Subcutaneous adipose tissue (tissue), 4 donors: Measurements from ENCODE around the gene LRRK1. TPM values are rescaled to one million over a fixed set of nuclear protein-coding genes. Genes with fewer than 3 reads are reported as not detected.

Experiments
- total RNA-seq, 4 donors: library from RNA; depleted of rRNA; stranded (reverse); fragments of >200 nt; gene quantifications; one replicate each; pipeline ENCODE4 v1.1.0, GENCODE V29; 2016
- TF ChIP-seq, protein P1 (sequence below): fragments of 450-650 bp; IDR thresholded peaks from one replicate; pipeline ENCODE4 v1.5.1; 2016; ENCODE audit warnings: low read depth, mild to moderate bottlenecking, control low read depth, antibody characterized with exemption, moderate library complexity

LRRK1 gene
- total RNA-seq, 4 donors from 2014 or later: 9.6 to 21.6 (median 17.3) TPM

DNA sequence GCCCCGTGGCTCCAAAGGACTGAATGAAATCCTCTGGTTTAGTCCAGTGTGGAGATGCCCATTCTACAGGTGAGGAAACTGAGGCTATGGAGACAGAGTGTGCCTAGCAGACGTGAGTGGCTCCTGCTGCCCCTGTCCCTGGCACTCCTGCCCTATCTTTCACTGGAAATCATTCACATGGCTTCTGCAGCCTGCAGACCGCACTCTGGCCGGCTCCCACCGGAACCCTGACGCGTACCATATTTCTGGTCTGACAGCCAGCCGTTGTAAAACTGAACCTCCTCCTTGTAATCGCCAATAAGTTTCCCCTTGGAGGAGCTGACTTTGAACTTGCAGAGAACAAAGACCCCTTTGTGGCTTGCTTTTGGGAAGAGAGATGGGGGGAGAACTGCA lies 196.2 kb downstream of the LRRK1 start:
- TF ChIP-seq, protein P1, sequence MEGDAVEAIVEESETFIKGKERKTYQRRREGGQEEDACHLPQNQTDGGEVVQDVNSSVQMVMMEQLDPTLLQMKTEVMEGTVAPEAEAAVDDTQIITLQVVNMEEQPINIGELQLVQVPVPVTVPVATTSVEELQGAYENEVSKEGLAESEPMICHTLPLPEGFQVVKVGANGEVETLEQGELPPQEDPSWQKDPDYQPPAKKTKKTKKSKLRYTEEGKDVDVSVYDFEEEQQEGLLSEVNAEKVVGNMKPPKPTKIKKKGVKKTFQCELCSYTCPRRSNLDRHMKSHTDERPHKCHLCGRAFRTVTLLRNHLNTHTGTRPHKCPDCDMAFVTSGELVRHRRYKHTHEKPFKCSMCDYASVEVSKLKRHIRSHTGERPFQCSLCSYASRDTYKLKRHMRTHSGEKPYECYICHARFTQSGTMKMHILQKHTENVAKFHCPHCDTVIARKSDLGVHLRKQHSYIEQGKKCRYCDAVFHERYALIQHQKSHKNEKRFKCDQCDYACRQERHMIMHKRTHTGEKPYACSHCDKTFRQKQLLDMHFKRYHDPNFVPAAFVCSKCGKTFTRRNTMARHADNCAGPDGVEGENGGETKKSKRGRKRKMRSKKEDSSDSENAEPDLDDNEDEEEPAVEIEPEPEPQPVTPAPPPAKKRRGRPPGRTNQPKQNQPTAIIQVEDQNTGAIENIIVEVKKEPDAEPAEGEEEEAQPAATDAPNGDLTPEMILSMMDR: no peak

DNA sequence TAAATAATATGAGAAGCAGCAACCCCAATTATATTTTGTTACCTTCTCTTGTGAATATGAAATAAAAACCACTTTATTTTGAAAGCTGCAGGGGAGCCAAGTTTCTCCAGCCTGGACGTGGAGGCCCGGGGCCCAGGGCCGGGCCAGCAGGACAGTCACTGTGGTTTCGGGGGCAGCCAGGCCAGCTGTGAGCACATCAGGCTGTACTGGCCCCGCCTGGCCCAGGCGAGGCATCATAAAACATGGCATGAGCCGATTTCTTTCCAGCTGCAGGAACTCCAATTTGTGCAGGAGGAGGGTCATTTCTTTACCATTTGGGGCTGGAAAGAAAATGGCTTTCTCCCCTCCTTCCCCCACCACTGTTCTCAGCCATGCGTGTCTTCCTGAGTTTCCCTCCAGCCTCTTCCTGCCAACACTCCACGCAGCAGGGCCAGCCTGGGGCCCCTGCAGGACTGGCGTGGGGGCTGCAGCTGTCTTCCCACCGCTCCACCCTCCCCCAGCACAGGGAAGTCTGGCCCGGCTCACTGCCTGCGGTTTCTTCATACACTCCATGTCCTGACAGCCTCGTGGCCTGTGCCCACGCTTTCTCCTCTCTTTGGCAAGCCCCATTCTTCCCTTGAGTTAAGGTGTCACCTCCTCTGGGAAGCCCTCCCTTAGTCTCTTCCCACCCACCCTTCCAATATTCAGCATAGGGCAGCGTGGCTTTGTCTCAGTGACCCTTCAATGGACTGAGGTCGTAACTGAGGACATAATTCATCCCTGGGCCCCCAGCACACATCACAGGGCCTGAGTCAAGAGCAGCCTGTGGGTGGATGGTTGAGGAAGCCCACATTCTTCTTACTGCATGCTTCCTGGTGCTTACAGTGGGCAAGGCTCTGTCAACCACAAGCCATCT lies 196.9 kb downstream of the LRRK1 start:
- TF ChIP-seq, protein P1: no peak

DNA sequence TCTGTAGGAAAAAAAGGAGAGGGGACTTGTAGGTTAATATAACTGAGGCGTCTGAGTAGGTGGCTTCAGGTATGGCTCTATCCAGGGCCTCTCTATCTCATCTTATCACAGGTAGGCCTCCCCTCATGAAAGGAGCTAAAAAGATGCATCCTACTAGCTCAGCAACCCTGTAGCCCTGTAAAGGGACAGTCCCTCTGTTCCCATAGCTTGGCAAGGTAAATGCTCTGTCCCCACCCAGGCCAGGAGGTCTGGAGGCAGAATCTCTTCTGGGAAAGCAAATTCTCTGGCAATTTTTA lies 197.5 kb downstream of the LRRK1 start:
- TF ChIP-seq, protein P1: no peak

DNA sequence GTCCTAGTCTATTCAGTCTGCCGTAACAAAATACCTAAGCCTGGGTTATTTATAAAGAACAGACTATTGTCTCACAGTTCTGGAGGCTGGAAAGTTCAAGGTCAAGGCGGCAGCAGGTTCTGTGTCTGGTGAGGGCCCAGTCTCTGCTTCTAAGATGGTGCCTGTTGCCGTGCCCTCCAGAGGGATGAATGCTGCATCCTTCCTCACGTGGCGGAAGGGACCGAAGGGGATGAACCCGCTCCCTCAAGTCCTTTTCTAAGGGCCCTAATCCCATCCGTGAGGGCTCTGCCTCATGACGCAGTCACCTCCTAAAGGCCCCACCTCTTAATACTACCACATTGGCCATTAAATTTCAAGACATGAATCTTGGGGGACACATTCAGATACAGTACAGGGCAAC lies 199.0 kb downstream of the LRRK1 start:
- TF ChIP-seq, protein P1: no peak

DNA sequence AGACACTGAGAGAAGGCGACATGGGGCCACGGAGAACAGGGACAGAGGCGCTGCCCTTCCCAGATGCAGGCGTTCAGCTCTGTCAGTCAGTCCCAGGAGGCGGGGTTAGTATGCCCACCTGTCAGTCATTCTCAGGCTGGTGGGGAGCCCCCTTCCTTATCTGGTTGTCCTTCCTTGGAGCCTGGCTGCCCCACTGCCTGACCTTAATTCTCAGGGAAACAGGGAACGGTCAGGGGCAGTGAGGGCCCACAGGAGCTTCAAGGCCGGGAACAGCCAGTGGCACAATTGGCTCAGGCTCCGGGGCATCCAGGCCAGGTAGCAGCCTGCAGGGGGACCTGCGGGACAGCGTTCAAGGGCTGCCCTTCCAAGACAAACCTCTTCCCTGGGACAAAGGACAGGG lies 199.5 kb downstream of the LRRK1 start:
- TF ChIP-seq, protein P1: no peak

DNA sequence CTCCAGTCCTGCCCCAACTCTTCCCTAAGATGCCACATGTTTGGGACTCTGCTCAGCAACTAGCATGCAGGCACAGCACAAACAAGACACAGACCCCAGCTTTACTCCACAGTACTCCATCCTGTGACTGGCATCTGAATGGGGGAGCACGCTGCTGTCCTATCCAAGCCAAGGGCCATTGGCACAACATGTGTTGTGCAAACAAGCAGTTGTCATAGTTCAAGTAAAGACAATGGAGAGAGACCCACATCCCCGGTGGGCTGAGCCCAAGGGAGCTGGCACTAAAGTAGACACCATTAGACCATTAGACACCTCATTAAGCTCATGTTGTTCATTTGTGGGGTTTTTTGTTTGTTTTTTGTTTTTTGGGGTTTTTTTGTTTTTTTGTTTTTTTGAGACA lies 200.0 kb downstream of the LRRK1 start:
- TF ChIP-seq, protein P1: no peak

Other genes with a start within 250 kb of the LRRK1 start
- 10 to 100 TPM in 3 of 4 donors, 1 to 10 TPM in 1; 9.6 to 54.3 (median 36.6) TPM for gene ALDH1A3, start 39.5 kb upstream of the LRRK1 start, total RNA-seq